Activated T-cell treated with anti-CD3 and anti-CD28 coated beads for 1 hour (primary cell): Measurements from ENCODE around the gene SLC24A5.

Source experiments
- DNase-seq: peaks from one replicate; pipeline ENCODE4 v3.0.0-alpha.2; 2020; ENCODE audit warnings: low read depth

SLC24A5 gene

DNA sequence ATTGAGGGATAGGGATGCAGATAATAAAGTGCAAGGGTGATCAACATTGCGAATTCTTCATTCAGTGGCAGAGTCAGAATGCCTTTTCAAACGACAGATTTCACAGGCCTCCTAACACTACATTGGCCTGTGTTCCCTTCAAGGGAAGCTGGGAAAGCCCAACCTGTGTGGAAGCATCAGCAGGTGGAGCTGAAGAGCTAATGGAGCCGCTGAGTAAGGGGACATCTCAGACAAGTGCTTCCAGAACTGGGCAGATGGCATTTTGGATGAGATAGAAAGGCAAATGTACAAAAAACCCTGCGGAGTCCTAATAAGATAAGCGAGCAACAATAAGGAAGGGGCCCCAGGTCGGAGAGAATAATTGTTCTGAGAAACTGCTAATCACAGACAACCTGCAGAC, 8.5 kb upstream of the SLC24A5 start:
- no peak for DNase-seq

DNA sequence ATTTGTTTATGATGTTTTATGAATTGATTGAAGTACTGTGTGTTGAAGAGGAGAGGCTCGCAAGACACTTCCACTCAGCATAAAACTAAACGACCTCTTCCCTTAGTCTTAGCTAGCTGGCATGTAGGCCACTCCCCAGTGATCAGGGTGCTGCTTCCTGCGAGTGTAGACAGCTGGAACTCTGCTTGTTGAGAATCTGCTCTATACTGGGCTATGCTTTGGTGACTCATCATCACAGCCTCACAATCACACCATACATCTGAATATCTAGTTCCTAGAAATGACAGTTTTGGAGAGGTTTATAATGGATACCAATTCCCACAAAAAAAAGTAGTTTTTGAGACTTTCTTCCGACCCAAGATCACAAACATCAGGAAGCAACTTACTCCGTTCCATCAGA, 1.5 kb upstream of the SLC24A5 start:
- no peak for DNase-seq

DNA sequence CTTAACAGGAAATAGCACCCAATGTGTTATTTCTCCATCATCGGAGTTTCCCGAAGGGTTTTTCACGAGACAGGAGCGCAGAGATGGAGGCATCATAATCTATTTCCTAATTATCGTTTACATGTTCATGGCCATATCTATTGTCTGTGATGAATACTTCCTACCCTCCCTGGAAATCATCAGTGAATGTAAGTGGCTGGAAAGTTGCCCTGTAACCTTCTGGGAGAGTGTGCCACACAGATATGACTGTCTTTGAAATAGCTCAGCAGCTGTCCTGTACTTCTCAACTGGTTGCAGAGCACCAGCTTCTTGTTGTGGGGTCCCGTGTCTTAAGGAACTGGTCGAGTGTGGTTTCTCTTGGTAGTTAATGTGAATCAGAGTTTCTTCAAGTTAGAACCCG, 1.1 kb downstream of the SLC24A5 start:
- DNase-seq: no peak

DNA sequence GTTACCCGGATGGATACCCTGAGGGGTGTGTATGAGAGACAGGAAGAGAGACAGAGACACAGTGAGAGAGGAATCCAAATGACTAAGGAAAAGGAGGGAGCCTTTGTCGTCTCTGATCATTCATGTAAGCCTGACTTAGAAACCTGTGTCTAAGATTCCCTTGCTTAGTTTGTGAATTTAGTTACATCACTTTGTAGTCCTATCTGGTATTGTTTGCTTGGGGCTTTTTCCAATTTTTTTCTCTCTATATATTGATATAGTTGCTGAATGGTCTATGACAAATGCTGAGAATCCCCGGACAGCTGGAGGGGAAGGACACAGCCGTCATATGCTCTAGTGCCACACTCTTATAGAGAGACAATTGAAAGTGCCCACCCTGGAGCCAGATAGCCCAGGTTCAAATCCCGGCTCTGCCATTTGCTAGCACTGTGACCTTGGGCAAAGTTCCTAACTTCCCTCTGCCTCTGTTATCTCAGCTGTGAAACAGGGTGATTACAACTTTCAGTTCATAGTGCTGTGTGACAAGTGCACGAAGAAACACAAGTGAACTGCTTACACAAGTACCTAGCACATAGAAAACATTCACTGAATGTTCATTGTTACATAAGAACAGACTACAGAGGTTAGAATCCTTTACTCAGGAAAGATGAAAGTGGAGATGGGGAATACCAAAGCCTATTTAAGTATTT, 6.0 kb downstream of the SLC24A5 start:
- no peak for DNase-seq

DNA sequence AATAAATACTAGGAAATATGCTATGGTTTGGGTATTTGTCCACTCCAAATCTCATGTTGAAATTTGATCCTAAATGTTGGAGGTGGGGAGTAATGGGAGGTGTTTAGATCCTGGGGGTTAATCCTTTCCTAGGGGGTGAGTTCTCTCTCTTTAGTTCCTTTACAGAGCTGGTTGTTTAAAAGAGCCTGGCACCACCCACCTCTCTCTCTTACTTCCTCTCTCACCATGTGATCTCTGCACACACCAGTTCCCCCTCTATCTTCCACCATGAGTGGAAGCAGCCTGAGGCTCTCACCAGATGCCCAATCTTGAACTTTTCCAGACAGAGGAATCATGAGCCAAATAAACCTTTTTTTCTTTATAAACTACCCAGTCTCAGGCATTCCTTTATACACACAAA, 10.5 kb downstream of the SLC24A5 start:
- DNase-seq: no peak

DNA sequence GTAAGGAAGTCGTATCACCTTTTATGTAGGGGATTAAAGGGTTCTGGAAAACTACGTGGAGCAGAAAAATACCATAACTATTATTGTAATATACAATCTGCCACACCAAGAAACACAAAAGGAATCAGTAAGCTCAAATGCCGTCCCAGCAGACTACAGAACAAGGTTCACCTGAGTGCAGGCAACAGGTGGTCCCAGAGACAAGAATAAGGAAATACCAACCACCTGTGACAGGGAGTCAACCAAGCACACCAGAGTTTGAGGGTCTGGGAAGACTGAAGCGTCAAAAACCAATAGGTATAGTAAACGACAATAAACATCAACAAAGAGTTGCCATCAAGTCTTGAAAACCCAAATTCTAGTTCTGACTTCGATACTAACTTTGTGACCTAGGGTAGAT, 12.1 kb downstream of the SLC24A5 start:
- DNase-seq: no peak

DNA sequence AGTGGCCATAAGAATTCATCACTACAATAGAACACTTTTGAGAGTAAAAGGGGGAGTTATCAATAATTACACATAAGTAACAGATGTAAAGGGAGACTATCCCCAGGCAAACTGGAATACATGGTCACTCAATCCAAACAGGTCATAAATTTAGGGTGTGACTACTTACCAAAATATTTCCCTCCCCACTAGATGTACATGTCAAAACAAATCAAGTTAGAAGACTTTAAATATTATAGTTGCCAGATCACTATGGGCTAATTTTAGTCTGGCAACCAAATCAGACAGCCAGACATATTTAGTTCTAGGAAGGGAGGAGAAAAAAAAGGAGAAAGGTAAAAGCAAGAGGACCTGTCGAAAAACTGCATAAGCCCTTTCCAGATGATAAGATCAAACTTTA, 23.1 kb downstream of the SLC24A5 start:
- no peak for DNase-seq

DNA sequence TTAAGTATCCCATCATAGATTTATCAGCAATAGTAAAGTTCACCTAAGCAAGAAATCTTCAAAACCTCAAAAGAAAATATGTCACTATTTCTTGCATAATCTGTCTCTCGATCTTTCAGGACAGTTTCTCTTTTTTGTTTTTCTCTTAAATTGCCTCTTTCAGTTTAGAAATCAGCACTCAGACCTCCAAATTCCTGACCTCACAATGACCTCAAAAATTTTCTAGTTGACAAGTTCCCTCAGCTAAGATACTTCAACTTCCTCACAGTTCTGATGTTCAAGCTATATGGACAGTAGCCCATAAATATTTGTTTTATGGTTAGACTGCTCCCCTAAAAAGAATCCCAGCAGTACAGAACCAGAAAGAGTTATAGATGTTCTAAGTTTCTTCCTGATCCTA, 24.1 kb downstream of the SLC24A5 start:
- no peak for DNase-seq

DNA sequence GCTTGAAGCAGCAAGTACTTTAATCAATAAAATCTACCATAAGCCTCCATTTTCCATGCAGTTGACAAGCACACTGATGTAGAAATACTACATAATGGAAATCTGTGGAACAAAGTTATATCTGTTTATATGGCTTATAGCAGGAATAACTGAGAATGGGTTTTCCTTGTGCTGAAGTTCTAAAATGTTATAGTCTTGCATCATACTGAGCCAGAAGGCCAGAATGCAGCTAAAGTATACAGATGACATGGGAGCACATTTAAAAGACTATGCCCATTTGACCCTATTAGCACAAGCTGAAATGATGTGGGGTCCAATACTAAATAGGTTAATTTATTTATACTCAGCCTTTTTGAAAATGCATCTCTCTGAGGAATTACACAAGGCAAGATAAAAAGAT, 25.1 kb downstream of the SLC24A5 start:
- no peak for DNase-seq

DNA sequence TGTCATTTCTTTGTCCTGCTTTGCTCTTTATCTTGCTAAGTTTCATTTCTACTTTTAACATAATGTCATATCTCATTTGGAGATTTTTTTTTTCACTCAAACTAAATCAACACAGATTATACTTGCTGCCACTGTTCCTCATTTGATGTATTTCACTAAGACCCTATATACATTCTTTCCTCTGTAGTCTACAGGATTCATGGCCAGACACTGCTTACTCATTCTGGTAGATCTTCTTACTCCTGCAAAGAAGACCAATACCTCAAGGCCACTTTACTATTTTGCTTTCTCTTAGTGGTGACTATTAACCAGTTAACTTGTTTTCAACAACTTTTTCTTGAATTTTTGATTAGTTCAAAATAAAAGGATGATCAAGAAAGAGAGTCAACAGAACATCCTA, 26.6 kb downstream of the SLC24A5 start:
- no peak for DNase-seq

DNA sequence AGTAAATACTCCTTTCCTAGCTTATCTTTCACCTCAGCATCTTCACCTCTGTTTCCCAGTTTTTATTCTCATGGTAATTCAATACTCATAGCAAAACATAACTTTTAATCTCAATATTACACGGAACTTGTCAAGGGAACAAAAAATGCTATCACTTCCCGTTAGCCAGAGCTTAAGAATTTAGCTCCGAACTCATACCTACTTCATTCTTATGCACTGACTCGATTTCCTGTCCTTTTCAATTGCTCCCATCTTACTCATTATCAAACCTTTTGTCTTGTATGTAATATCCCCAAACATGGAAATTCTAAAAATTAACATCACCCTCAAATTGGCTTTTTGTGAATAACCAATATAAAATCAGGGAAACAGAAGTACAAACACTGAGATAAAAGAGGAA, 29.1 kb downstream of the SLC24A5 start:
- DNase-seq: no peak

DNA sequence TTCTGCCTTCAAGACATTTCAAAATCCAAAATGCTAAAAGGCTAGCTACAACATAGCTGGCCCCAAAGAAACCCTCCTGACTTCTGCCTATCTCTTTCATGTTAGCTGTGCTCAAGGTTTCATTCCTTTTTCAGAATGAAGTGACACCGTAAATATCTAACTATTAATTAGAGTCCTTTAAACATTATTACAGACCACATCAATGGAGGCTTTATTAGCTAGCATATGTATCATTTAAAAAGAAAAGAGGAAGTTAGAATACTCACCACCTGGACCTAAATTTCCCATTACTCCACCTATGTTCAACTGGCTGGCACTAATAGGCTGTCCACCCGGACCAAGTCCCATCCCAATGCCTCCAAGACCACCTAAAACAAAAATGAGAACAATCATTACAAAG, 32.7 kb downstream of the SLC24A5 start:
- DNase-seq: no peak

DNA sequence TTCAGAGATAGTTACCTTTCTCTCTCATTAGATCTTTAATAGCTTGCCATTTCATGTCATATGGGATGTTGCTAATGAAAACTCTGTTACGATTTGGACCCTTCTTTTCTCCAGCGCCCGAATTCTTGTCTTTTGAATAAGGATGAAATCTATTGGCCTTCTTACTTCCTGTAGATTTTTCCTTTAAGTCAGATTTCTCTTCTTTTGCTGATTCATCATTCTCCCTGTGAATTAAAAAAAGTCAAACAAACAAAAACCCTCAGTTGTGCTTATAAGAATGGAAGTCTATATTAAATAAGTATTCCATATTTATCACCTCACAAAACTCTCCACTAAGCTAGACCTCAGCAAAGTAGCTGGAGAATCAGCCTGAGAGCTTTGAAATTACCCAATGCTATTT, 47.8 kb downstream of the SLC24A5 start:
- no peak for DNase-seq

DNA sequence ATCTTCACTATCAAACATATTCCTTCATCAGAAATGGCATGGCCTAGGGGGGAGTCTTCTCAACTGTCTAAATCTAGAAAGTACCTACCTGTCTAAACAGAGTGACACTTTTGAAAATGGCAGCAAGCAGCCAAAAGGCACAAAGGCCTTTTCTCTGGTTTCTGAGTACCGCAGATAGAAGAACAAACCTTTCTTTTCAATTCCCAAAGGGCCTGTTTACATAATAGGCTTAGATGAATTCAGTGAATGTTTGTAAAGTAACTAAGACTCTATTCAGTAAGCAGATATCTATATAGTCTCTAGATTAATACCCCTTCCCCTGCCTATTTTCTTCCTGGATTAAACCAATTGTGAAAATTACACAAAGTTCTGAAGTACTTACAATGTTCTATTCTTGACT, 50.2 kb downstream of the SLC24A5 start:
- DNase-seq: no peak

DNA sequence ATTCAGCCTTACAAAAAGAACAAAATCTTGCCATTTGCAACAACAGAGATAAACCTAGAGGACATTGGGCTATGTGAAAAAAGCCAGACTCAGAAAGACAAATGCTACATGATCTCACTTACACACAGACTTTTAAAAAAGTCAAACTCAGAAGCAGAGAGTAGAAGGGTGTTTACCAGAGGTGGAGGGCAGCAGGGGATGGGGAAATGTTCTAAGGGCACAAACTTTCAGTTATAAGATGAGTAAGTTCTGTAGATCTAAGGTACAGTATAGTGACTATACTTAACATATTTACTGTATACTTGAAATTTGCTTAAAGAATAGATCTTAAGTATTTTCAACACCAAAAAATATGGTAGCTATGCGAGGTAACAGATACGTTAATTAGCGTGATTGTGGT, 54.3 kb downstream of the SLC24A5 start:
- DNase-seq: no peak

DNA sequence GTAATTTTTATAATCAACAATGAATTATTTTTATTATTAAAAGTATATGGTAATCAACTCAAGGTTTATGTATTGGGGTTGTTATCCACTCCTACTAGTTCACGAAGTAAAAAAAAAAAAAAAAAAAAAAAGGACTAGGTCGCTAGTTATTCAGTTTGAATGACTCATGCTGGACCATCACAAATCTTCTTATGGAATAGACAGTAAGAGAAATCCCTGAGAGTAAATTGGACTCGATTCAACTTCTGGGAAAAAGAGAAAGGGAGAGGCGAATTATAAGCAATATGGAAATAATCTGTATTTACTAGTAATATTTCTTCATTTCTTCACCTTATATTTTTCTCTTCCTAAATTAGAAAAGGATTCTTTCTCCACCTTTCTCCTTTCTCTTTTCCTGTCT, 55.3 kb downstream of the SLC24A5 start:
- DNase-seq: no peak

DNA sequence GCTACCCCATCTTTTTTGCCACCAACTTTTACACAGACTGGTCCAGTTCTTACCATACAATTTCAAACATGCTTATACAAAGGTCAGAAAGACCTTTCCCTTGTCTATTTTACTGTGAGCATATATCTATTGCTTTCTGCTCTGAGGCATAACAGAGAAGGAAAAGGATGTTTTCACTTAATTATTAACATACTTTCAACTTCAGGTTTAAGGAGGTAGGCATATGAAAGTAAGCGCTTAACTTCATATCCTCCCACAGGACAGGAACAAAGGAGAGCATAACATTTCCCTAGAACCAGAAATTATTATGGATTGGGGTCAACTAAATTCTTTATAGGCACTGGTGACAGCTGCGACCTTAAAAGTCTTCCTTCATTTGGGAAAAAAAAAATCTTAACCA, 56.2 kb downstream of the SLC24A5 start:
- DNase-seq: no peak

DNA sequence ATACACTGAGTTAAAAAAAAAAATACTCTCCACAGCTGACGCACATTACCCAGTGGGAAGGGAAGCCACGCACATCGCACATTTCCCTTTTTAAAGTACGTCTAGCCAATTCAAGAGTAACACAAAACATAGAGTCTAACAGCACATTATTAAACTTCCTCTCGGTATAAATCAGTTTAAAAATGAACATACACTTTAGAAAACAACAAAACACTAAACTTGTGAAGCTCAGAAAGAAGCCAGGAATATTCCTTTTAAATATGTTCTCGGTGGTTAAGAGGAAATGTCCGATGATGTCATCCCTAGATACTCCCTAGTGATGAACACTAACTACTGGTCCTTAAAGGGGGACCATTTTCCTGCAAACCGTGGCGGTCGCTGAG, 56.6 kb downstream of the SLC24A5 start:
- no peak for DNase-seq

DNA sequence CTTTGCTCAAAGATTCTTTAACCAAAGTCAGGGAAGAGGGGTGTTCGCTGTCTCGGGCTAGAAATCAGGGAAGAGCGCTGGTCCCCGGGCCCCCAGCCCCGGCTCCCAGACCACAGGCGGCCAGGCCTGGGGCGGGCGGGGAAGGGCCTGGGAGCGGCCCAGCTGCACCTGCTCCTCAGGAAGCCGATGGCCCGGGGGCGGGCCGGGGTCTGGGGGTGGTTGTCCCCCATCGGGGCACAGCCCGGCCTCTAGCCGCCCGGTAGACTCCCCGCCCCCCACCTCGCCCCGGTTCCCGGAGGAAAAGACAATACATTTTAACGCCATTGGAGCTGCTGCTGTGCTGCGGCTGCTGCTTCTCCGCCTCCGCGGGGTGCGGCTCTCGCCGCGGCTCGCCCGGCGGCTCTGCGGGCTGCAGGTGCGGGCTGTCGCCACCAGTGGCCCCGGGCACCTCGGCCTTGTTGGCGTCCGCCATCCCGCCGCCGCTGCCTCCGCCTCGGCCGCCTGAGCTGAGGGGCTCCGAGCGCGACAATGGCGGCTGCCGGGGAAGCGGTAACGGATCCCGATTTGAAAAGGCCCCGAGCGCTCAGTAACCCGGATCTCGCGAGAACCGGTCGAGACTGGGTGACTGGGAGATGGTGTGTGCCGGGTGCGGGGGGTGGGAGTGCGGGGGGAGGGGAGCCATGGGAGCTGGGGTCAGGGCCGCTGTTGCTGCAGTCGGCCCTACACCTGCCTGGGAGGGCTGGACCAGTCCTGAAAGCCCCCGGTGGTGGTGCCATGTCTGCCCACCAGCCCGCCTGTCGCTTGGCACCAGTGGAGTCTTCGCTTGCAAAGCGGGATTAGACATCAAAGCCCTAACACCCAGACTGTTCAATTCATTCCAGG, 57.2 kb downstream of the SLC24A5 start, which contains the start of gene MYEF2:
TSS of gene MYEF2 (minus strand) at position 530 of the 882 bp plus-strand sequence. CDS start at position 472, 58 bp downstream.
- peak; percentile 56 for DNase-seq

DNA sequence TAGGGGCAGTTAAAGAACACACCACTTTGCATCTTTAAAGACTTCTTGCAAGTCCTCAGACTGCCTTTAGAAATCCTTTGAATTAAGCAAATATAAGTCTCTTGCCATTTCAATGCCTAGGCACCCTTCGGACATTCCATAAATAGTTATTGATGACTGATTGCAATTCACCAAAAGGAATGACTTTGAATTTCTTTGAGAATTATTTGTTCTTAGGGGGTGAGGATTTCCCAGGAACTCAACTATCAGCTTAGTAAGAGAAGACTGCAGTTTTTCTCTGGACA, 57.8 kb downstream of the SLC24A5 start:
- no peak for DNase-seq

DNA sequence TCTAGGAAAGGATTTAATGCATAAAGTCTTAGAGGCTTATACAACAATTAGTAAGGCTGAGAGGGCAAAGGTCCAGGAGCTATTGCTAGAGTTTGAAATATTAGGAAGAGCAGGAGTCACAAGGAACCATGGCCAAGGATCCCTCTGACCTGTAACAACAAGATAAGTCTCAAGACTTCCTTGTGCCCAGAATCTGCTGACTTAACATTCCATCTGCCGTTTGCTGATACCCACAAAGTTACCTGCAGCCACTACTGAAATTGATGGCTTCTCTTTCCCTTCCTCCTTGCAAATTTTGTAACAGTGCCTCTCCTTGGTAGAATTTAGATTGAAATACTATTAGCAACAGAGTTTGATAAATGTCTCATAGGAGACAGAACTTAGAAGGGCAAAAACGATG, 62.0 kb downstream of the SLC24A5 start:
- no peak for DNase-seq

DNA sequence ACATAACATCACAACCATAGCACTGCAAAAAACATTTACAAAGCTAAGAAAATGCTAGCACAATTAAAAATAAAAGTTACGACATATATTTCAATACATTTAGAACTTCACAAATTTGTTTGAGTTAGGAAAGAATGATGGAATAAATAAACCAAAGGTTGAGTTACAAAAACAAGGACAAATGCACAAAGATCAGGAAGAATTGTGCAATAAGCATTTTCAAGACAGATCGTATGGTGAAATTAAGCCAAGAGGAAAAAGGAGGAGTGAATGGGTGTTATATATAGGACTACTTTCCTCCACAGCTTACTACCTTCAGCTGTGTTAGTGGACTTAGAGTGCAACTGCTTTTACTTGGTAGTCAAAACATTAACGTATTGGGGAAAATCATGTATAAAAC, 64.7 kb downstream of the SLC24A5 start:
- DNase-seq: no peak

DNA sequence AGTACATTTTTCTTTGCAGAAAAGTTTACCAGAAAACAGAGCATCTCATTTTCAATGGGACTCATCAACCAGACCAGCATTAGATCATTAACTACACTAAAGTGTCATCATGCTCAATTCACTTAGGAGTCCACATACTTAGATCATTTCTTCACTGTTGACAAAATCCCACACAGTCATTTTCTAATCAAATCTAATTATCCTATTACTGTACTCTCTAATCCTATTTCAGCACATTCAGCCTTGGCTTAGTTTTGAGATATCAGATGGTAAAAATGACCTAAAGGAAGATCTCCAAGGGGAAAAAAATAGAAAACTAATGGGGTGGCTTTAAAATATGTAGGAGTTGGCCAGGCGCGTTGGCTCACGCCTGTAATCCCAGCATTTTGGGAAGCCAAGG, 65.5 kb downstream of the SLC24A5 start:
- DNase-seq: no peak
